Measurements from ENCODE around the gene ARL13A.

GRCh38 chrX:100962811-100963210 lies 6.7 kb upstream of the ARL13A start:
- no peak for TF ChIP-seq POLR2AphosphoS5 (IDR thresholded peaks at IDR 0.05)
- TF ChIP-seq CTCF (IDR thresholded peaks at IDR 0.05): no peak
- TF ChIP-seq POLR2A (IDR thresholded peaks at IDR 0.05; ENCODE audit: low read depth): no peak
- no peak for TF ChIP-seq EP300 (IDR thresholded peaks at IDR 0.05)
